HG02885 (cell line): ENCODE data around the gene NUDT3.

ENCODE experiments used
- ATAC-seq: cut with Tn5 transposase; IDR thresholded peaks from one replicate; pipeline ENCODE4 v1.9.1; 2021; ENCODE audit warnings: mild to moderate bottlenecking; ENCODE audit not compliant: unreplicated experiment, poor library complexity

The NUDT3 gene

DNA sequence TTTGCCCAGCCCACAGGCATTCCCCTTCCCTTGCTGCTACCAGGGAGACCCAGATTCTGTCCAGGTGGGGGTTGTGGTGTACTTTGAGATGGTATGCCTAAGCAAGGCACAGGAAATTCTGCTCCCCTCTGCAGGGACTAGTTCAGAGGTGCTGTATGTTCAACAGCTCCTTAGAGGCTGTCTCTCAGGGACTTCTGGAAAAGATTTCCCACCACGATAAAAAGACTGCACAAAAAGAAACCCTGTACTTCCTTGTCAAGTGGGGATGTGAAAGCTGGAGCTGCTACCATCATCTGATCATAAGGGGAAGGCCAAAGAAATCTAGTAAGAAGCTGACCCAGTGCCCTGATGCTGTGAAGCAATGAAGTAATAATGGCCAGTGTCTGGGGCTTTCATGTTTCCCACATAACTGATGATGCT lies 92.1 kb downstream of the NUDT3 start:
- ATAC-seq, result no peak

DNA sequence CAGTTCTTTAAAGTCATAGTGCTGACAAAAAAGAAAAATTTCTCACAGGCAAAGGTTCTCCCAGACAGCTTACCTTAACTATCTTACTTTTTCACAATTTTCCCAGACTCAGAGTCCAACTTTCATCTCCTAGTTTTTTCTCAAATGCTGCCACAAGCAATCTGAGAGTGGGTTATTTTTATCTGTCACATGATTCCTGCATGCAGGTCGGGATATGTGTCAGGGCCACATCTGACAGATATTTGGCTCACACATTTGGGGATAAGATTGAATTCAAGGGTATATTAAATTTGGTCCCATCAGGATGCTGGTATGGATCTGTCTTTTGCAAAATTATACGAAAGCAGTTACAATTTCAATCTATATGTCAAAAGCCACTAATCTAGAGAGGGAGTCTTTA lies 93.5 kb downstream of the NUDT3 start:
- no peak for ATAC-seq

DNA sequence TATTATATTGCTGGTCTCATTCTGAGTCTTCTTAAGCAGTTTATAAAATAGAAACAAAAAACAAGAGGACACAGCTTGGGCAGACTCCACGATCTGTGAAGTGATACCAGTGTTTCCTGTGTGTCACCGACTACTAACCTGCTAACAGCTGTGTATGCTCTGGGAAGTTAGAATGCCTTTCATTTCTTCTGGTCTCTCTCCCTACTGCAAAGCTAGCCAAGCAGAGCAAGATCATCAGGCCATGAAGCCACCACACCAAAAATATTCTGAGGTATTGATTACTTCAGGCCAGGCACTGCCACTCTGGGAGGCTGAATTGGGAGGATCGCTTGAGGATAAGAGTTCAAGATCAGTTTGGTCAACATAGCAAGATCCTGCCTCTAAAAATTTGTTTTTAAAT lies 96.7 kb downstream of the NUDT3 start:
- ATAC-seq, result peak; percentile 70

DNA sequence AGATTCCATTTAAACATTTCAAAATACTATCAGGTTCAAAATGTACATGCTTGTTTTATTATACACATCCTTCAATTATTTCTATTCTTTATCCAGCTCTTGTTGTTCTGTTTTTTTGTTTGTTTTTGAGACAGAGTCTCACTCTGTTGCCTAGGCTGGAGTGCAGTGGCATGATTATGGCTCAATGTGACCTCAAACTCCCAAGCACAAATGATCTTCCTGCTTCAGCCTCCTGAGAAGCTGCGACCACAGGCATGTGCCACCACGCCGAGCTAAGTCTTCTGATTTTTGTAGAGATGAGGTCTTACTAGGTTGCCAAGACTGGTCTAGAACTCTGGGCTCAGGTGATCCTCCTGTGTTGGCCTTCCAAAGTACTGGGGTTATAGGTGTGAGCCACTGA lies 99.5 kb downstream of the NUDT3 start:
- no peak for ATAC-seq

- ATAC-seq, result no peak
Observed at GRCh38 chr6:34289137-34289536, 103.3 kb downstream of the NUDT3 start.

DNA sequence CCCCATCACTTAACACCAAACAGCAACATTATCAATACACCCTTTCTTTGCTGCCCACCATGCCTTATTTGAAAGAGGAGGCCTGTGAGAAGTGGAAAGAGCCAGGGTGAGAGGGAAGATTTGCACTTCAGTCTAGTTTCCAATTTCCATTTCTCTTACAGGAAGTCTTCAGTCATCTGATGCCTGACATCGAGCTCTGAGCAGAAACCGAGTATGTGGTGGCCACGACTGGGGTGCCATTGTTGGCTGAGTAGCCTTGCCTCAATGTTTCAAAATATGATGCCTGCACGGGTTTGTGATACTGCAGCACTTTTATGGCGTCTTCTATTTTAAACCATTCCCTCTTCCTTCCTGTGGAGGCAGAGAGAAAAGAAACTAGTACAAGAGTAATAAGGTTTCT lies 103.9 kb downstream of the NUDT3 start:
- no peak for ATAC-seq

DNA sequence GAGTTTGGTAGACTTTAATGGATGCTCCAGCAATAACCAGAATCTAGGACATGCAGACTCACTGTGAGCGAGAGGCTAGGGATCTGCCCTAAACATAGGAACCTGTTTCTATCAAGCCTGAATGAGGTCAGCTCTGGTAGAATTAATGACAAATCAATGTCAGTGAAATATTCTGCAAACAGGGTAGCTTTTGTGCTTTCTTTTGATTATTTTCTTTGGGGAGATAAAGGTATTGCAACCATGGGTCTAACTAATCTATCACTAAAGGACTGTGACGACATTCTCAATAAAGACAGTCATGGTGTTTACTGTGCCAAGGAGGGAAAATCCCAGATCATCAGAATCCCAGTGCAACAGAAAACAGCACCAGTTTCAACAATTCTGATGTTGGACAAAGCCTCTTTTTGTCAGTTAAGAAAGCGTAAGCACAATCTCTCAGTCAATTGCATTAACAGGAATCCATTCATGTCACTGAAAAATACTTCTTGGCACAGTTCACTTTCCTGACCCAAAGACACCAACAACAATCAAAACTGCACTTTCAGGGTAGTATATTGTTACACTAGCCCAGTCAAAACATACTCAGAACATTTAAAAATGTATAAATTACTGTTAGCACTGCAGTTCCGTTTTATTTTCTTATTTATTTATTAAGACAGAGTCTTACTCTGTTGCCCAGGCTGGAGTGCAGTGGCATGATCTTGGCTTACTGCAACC lies 106.9 kb downstream of the NUDT3 start:
- no peak for ATAC-seq

- ATAC-seq, result no peak
Observed at GRCh38 chr6:34284563-34285447, 107.7 kb downstream of the NUDT3 start.

DNA sequence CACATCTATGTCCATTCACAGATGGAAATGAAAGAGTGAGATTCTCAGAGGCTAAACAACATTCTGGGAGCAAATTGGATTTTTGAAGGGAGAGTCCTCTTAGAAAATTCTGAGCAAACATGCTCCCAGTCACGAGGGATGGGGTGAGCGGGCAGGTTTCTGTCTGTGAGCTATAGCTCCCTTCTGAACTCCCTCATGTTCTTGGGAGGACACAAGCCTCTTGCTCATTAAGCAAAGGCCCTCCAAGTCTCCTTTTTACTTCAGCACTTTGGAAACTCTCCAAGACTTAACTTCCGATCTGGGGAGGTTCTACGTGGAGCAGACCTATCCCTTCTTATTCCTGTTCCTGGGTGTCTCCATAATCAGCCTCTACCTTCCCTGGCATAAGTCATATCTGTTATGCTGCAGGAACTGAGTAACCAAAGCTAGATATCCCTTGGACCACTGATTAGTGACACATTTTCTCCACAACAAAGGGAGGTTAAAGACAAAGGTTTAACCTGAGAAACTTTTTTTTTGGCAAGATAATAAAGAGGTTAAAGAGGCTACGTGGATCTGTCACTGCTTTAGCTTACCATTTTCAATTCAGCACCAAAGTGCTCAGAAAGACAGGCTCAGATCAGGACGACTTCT lies 110.7 kb downstream of the NUDT3 start:
- ATAC-seq, result no peak

- ATAC-seq, result no peak
Observed at GRCh38 chr6:34280216-34280615, 112.3 kb downstream of the NUDT3 start.

- ATAC-seq, result no peak
Observed at GRCh38 chr6:34278833-34279232, 113.6 kb downstream of the NUDT3 start.

DNA sequence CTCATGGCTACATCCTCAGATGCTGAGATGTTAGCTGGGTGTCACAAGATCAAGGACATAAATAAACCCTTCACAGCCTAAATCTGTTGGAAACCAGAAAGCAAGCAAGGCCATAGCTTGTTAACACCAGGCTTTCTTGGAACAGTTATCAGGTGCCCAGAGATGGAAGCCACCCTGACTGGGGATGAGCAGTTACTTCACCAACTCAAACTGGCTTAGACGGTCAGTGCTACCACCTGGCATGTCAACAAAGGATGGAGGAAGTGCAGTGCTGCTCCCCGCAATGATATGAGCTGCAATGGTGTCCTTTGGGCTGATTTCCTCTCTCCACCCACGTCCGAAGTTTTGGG lies 114.7 kb downstream of the NUDT3 start:
- ATAC-seq, result no peak

GRCh38 chr6:34276881-34277762 lies 115.3 kb downstream of the NUDT3 start:
- ATAC-seq, result no peak

DNA sequence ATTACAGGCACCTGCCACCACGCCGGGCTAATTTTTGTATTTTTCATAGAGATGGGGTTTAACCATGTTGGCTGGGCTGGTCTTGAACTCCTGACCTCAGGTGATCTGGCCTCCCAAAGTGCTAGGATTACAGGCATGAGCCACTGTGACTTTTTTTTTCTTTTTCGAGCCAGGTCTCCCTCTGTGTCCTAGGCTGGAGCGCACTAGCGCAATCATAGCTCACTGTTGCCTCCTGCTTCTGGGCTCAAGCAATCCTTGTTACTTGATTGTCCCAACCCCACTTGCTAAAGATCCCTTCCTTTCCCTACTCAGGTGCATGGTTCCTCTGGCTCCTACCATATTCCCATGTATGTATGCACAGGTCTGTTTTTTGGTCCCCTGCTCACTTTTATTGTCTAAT lies 116.3 kb downstream of the NUDT3 start:
- no peak for ATAC-seq

DNA sequence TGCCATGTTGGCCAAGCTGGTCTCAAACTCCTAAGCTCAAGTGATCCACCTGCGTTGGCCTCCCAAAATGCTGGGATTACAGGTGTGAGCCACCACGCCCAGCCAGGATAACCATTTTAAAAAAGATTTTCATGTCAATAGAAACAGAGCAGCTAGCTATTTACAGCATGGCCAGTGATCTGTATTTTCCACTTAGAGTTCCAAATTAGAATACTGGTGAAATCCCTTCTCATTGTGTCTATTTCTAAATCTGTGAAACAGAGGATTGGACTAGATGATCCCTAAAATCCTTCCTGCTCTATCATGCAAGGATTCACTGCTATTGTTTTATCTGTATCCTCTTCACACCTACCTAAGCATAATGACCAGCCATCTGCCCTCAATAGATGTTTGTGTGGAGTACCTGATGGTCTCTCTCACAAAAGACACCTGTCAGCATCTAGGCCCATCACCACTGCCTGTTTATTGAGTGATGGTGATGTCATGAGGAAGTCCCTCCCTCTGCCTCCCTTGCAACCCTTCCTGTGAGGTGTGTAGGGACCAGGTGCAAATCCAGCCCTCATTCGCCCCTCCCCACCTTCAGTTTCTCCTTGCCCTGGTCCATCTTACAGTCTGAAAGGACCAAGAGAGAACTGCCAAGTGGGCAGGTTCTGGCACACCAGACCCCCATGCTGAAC lies 117.2 kb downstream of the NUDT3 start:
- ATAC-seq, result no peak

- ATAC-seq, result no peak
Observed at GRCh38 chr6:34274129-34274528, 118.3 kb downstream of the NUDT3 start.

- no peak for ATAC-seq
Observed at GRCh38 chr6:34273242-34273805, 119.1 kb downstream of the NUDT3 start.

GRCh38 chr6:34272013-34272926 lies 120.2 kb downstream of the NUDT3 start:
- no peak for ATAC-seq
